Endothelial cell of umbilical vein (primary cell): Measurements from ENCODE around the gene FAM177B. TPM values are rescaled to one million over a fixed set of nuclear protein-coding genes. Genes with fewer than 3 reads are reported as not detected.

Source experiments
- BruUV-seq: library from RNA; stranded (reverse); fragments of 400-500 nt; replicated peaks from 2 replicates; lab custom pipeline; 2021; lab: Mats Ljungman, UMichigan
- CTCF ChIA-PET: fragments of 300-600, 350-600 bp; sonication (Branson Sonifier 250); formaldehyde crosslinking; loops from one replicate; lab custom pipeline; 2021; ENCODE audit warnings: antibody characterized with exemption, inconsistent platforms; lab: Charles Lee
- POLR2A ChIA-PET: fragments of 300-600, 350-600 bp; sonication (Branson Sonifier 250); formaldehyde crosslinking; loops from one replicate; lab custom pipeline; 2021; ENCODE audit warnings: antibody characterized with exemption, inconsistent platforms; lab: Charles Lee
- DNase-seq: peaks from one replicate; pipeline ENCODE4 v3.0.0-alpha.2; 2011; ENCODE audit warnings: low read depth, low spot score
- FAIRE-seq: peaks from 2 replicates; lab custom pipeline; 2011; peaks lifted over from hg19 to GRCh38; lab: Jason Lieb, UNC
- H2AFZ ChIP-seq: 2 replicates; pipeline ENCODE4 v1.6.0; 2012; ENCODE audit warnings: low read depth, low read length, control low read depth, inconsistent platforms
- H3K27ac ChIP-seq: 2 replicates; pipeline ENCODE4 v1.5.1; 2011; ENCODE audit warnings: low read depth, mild to moderate bottlenecking, control low read depth, low read length, moderate library complexity; ENCODE audit not compliant: insufficient read depth
- H3K27me3 ChIP-seq, 2 experiments: 2 replicates each; pipeline versions ENCODE4 v1.6.0 to v1.6.1; 2011; ENCODE audit warnings: low read length in 2 of 2, mixed read lengths in 1 of 2; ENCODE audit not compliant: control insufficient read depth in 2 of 2, insufficient read depth in 2 of 2
- H3K36me3 ChIP-seq, 2 experiments: 2 replicates in 1 of 2; 3 replicates in 1 of 2; pipeline ENCODE4 v1.5.1; 2011; ENCODE audit warnings: low read length in 2 of 2, mild to moderate bottlenecking in 1 of 2, moderate library complexity in 1 of 2; ENCODE audit not compliant: control insufficient read depth in 2 of 2, insufficient read depth in 2 of 2; ENCODE audit errors: extremely low read depth in 1 of 2
- H3K4me1 ChIP-seq: 3 replicates; pipeline ENCODE4 v1.5.1; 2011; ENCODE audit warnings: mild to moderate bottlenecking, low read length; ENCODE audit not compliant: control insufficient read depth, insufficient read depth; ENCODE audit errors: extremely low read depth
- H3K4me2 ChIP-seq: 2 replicates; pipeline ENCODE4 v1.6.1; 2011; ENCODE audit warnings: low read length, control low read depth, mixed read lengths; ENCODE audit not compliant: insufficient read depth
- H3K4me3 ChIP-seq, 3 experiments: fragments of 200-600 bp in 1 of 3; sonication (generic), shearing (Covaris generic) in 1 of 3; replicated peaks in 1 of 3; 2 replicates each; pipeline ENCODE4 v1.5.1; 2011 to 2016; ENCODE audit warnings: control low read depth in 3 of 3, low read length in 3 of 3, mild to moderate bottlenecking in 2 of 3, inconsistent platforms in 1 of 3, low read depth in 1 of 3, moderate library complexity in 1 of 3; ENCODE audit not compliant: insufficient read depth in 1 of 3
- H3K79me2 ChIP-seq: 2 replicates; pipeline ENCODE4 v1.6.0; 2012; ENCODE audit warnings: low read length, inconsistent platforms; ENCODE audit not compliant: control insufficient read depth, insufficient read depth
- H3K9ac ChIP-seq: replicated peaks from 2 replicates; pipeline ENCODE3; 2011; ENCODE audit warnings: low read length, control low read depth; ENCODE audit not compliant: insufficient read depth; ENCODE audit errors: extremely low read depth
- H3K9me1 ChIP-seq: replicated peaks from 3 replicates; pipeline ENCODE4 v1.6.0; 2011; ENCODE audit warnings: mild to moderate bottlenecking, low read length; ENCODE audit not compliant: control insufficient read depth, insufficient read depth; ENCODE audit errors: extremely low read depth
- H3K9me3 ChIP-seq: replicated peaks from 2 replicates; pipeline ENCODE4 v1.5.1; 2012; ENCODE audit warnings: low read length, inconsistent platforms; ENCODE audit not compliant: control insufficient read depth, insufficient read depth
- H4K20me1 ChIP-seq: replicated peaks from 2 replicates; pipeline ENCODE3; 2011; ENCODE audit warnings: mild to moderate bottlenecking, low read length; ENCODE audit not compliant: control insufficient read depth, insufficient read depth; ENCODE audit errors: extremely low read depth
- EZH2 ChIP-seq: IDR thresholded peaks from 2 replicates; pipeline ENCODE4 v1.6.1; 2012; ENCODE audit warnings: borderline replicate concordance, low read depth, mild to moderate bottlenecking, moderate library complexity, low read length, inconsistent platforms; ENCODE audit not compliant: severe bottlenecking
- FOS ChIP-seq: IDR thresholded peaks from 2 replicates; pipeline ENCODE4 v1.6.1; 2011; ENCODE audit warnings: mild to moderate bottlenecking, low read length, moderate library complexity, borderline replicate concordance; ENCODE audit not compliant: insufficient read depth
- GATA2 ChIP-seq: IDR thresholded peaks from 2 replicates; pipeline ENCODE4 v1.7.0; 2011; ENCODE audit warnings: low read depth, mild to moderate bottlenecking, moderate library complexity, mixed read lengths, low read length; ENCODE audit not compliant: insufficient read length, insufficient read depth
- JUN ChIP-seq: IDR thresholded peaks from 2 replicates; pipeline ENCODE4 v1.6.1; 2011; ENCODE audit warnings: borderline replicate concordance, low read depth; ENCODE audit not compliant: insufficient read length, insufficient read depth
- MYC ChIP-seq: IDR thresholded peaks from one replicate; pipeline ENCODE4 v1.6.1; 2011; ENCODE audit warnings: mild to moderate bottlenecking, low read depth, low read length
- POLR2A ChIP-seq: IDR thresholded peaks from 2 replicates; pipeline ENCODE4 v1.6.1; 2012; ENCODE audit warnings: low read depth, mild to moderate bottlenecking, control low read depth, low read length
- POLR2AphosphoS5 ChIP-seq: IDR thresholded peaks from 2 replicates; pipeline ENCODE4 v1.6.1; 2012; ENCODE audit warnings: low read depth, mild to moderate bottlenecking, control low read depth, low read length, moderate library complexity; ENCODE audit not compliant: insufficient read depth
- dilution Hi-C: fragments of 300-500 bp; cut with MboI; formaldehyde crosslinking; loops from one replicate; pipeline ENCODE4 v1.15.0; 2019; ENCODE audit warnings: low sequenced_read_pairs; ENCODE audit not compliant: extremely low pct_ligation_motif_present
- intact Hi-C: fragments of 100-400 bp; cut with micrococcal nuclease; formaldehyde crosslinking; loops from one replicate; pipeline ENCODE4 v1.10.0; 2022
- polyA plus RNA-seq, 4 experiments: library from polyadenylated mRNA; depleted of rRNA in 3 of 4; stranded (reverse) in 3 of 4; unstranded in 1 of 4; fragments of >200 nt; gene quantifications; 2 replicates each; pipeline versions ENCODE4 v1.2.1 to v1.2.3, GENCODE V29; 2011 to 2012; ENCODE audit warnings: missing spikeins in 1 of 4
- total RNA-seq: library from RNA; stranded (reverse); gene quantifications from 2 replicates; pipeline ENCODE4 v1.2.3, GENCODE V29; 2021
- TF ChIP-seq, protein P1 (sequence below), 2 donors: IDR thresholded peaks; 1 replicate in 1 of 2; 2 replicates in 1 of 2; pipeline ENCODE4 v1.5.1; 2011; ENCODE audit warnings: low read length in 2 of 2, mild to moderate bottlenecking in 2 of 2, moderate library complexity in 2 of 2, control low read depth in 1 of 2, inconsistent platforms in 1 of 2, low read depth in 1 of 2; ENCODE audit not compliant: insufficient read depth in 1 of 2; ENCODE audit errors: extremely low read depth in 1 of 2
- TF ChIP-seq, protein P2 (sequence below): IDR thresholded peaks from 2 replicates; pipeline ENCODE4 v1.6.1; 2011; ENCODE audit not compliant: insufficient read depth, insufficient read length

FAM177B gene
- total and polyA plus RNA-seq, 2 donors (not counting 3 experiments of a cell fraction or from before 2014, with no cell fraction given) = not detected

DNA sequence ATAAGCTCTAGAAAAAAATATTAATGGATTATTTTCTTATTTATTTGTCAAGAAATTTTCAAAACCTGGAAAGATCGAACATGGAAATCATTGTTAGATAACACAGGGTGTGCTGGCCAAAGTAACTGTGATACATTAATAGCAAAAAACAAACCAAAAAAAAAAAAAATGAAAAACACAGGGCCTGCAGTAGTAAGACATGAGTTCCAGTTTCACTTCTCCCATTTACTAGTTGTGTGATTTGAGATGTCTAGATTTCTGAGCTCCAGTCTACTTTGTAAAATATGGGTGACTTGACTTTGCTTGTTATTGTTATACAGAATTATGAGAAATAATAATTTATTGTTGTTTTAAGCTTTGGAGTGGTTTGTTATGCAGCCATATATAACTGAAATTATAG is 13.6 kb downstream of the FAM177B start:
- no peak for DNase-seq
- no TSS peak for BruUV-seq
- H3K4me2 ChIP-seq = no peak overlapping the region
- POLR2A ChIA-PET = no interaction called here
- H3K9me3 ChIP-seq = no peaks in the 10 kb centered on the region
- H3K4me1 ChIP-seq = no peaks in the 10 kb centered on the region
- H3K79me2 ChIP-seq = no peaks in the 10 kb centered on the region
- no peaks in the 10 kb centered on the region for H3K36me3 ChIP-seq
- dilution Hi-C loops (no loop called here), intact Hi-C loops (no loop called here)
- TF ChIP-seq FOS (no peak), MYC (no peak), POLR2A (no peak), EZH2 (no peak), POLR2AphosphoS5 (no peak), JUN (no peak), GATA2 (no peak)
- TF ChIP-seq, protein P1, sequence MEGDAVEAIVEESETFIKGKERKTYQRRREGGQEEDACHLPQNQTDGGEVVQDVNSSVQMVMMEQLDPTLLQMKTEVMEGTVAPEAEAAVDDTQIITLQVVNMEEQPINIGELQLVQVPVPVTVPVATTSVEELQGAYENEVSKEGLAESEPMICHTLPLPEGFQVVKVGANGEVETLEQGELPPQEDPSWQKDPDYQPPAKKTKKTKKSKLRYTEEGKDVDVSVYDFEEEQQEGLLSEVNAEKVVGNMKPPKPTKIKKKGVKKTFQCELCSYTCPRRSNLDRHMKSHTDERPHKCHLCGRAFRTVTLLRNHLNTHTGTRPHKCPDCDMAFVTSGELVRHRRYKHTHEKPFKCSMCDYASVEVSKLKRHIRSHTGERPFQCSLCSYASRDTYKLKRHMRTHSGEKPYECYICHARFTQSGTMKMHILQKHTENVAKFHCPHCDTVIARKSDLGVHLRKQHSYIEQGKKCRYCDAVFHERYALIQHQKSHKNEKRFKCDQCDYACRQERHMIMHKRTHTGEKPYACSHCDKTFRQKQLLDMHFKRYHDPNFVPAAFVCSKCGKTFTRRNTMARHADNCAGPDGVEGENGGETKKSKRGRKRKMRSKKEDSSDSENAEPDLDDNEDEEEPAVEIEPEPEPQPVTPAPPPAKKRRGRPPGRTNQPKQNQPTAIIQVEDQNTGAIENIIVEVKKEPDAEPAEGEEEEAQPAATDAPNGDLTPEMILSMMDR (IDR thresholded peaks at IDR 0.05; ENCODE audit: extremely low read depth in 1 of 2, insufficient read depth in 1 of 2, low read depth in 1 of 2, low read length in 2 of 2) = no peak
- TF ChIP-seq, protein P2, sequence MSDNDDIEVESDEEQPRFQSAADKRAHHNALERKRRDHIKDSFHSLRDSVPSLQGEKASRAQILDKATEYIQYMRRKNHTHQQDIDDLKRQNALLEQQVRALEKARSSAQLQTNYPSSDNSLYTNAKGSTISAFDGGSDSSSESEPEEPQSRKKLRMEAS = no peak
- H3K9ac ChIP-seq = no peak overlapping the region
- no peak overlapping the region for H3K4me3 ChIP-seq
- H4K20me1 ChIP-seq = no peaks in the 10 kb centered on the region
- FAIRE-seq = no peak
- H3K9me1 ChIP-seq = no peaks in the 10 kb centered on the region
- H3K27me3 ChIP-seq = peaks cover 2 to 4% of the 10 kb centered on the region in 2 experiments
- CTCF ChIA-PET = interaction anchor here (0.8 to 3.1 kb wide), 8 partner anchors 12 to 383 kb away, joined by 3 to 15 read pairs (median 4); partner anchors contain the start of gene FAM177B
- no peak overlapping the region for H3K27ac ChIP-seq
- H2AFZ ChIP-seq = no peak overlapping the region
